ENCODE data around the gene KRT26.

GRCh38 chr17:40779181-40779909 lies 7.3 kb upstream of the KRT26 start:
- no peak for TF ChIP-seq EZH2 (IDR thresholded peaks at IDR 0.05; ENCODE audit: borderline replicate concordance, insufficient read depth, low read length, poor library complexity, severe bottlenecking)
- TF ChIP-seq RAD21 (conservative IDR thresholded peaks at IDR 0.05): no peak
- no peak for TF ChIP-seq CTCF (IDR thresholded peaks at IDR 0.05; ENCODE audit: poor library complexity, severe bottlenecking)
- TF ChIP-seq EP300 (conservative IDR thresholded peaks at IDR 0.05; ENCODE audit: poor library complexity, severe bottlenecking): no peak
- TF ChIP-seq REST (IDR thresholded peaks at IDR 0.05; ENCODE audit: borderline replicate concordance): no peak
- TF ChIP-seq POLR2AphosphoS5 (IDR thresholded peaks at IDR 0.05): no peak
- no peak for TF ChIP-seq SMC3 (conservative IDR thresholded peaks at IDR 0.05; ENCODE audit: poor library complexity)
- TF ChIP-seq MXI1 (conservative IDR thresholded peaks at IDR 0.05; ENCODE audit: poor library complexity, severe bottlenecking): no peak
